Lower lobe of right lung (tissue), 2 donors: ENCODE data around the gene TIMP3. TPM values are rescaled to one million over a fixed set of nuclear protein-coding genes. Genes with fewer than 3 reads are reported as not detected.

Experiments used
- ATAC-seq, 2 donors: fragments of 200-7000 bp; cut with Tn5 transposase; one replicate each; pipeline ENCODE4 v1.9.1; 2020 to 2022; ENCODE audit warnings: mild to moderate bottlenecking in 2 of 2, moderate library complexity in 2 of 2
- DNase-seq: peaks from one replicate; pipeline ENCODE4 v3.0.0-alpha.2; 2020
- H3K27ac ChIP-seq: fragments of 200-600 bp; one replicate; pipeline ENCODE4 v1.8.0; 2022
- H3K27me3 ChIP-seq: fragments of 200-600 bp; one replicate; pipeline ENCODE4 v1.8.0; 2022; ENCODE audit warnings: low read depth
- H3K36me3 ChIP-seq: fragments of 200-600 bp; one replicate; pipeline ENCODE4 v1.8.0; 2022; ENCODE audit warnings: mild to moderate bottlenecking
- H3K4me1 ChIP-seq: fragments of 200-600 bp; one replicate; pipeline ENCODE4 v1.8.0; 2022
- H3K4me3 ChIP-seq: fragments of 200-600 bp; one replicate; pipeline ENCODE4 v1.8.0; 2022; ENCODE audit warnings: mild to moderate bottlenecking
- H3K9me3 ChIP-seq: fragments of 200-600 bp; one replicate; pipeline ENCODE4 v1.8.0; 2022
- CTCF ChIP-seq: fragments of 200-600 bp; IDR thresholded peaks from one replicate; pipeline ENCODE4 v1.8.0; 2022; ENCODE audit warnings: antibody characterized with exemption, mild to moderate bottlenecking
- intact Hi-C: fragments of 100-400 bp; cut with DNase I; formaldehyde crosslinking; loops from one replicate; pipeline ENCODE4 v1.11.0; 2022
- total RNA-seq: library from RNA; stranded (reverse); fragmentation: NEBNext Ultra II Directional; extraction: Animal tissue kit (Norgen Biotek cat#: 25700); gene quantifications from one replicate; pipeline ENCODE4 v1.2.1, GENCODE V29; 2021
- donor health status: DM: no; HTN: yes; CAD: no; lungs with severe emphysema.

TIMP3 gene
- total RNA-seq, 1 donor from 2014 or later = 390 TPM

GRCh38 chr22:32806296-32806695, 4.8 kb downstream of the TIMP3 start:
- TF ChIP-seq CTCF = no peak
- intact Hi-C loops = no loop called here
- peaks cover 47% of the 10 kb centered on the region for H3K4me1 ChIP-seq
- H3K27me3 ChIP-seq = peaks cover 12% of the 10 kb centered on the region
- ATAC-seq (no peak), DNase-seq (no peak)
- no peaks in the 10 kb centered on the region for H3K9me3 ChIP-seq
- H3K36me3 ChIP-seq = peaks cover 29% of the 10 kb centered on the region
- no peak overlapping the region for H3K27ac ChIP-seq
- peak overlapping the region; percentile 77 for H3K4me3 ChIP-seq

GRCh38 chr22:32808038-32808445, 6.5 kb downstream of the TIMP3 start:
- DNase-seq (no peak), ATAC-seq (no peak)
- intact Hi-C loops = no loop called here
- no peaks in the 10 kb centered on the region for H3K9me3 ChIP-seq
- peak overlapping the region; percentile 12 for H3K4me3 ChIP-seq
- H3K27me3 ChIP-seq = peaks cover 4% of the 10 kb centered on the region
- TF ChIP-seq CTCF = no peak
- no peak overlapping the region for H3K27ac ChIP-seq
- H3K36me3 ChIP-seq = peaks cover 29% of the 10 kb centered on the region
- peaks cover 63% of the 10 kb centered on the region for H3K4me1 ChIP-seq

GRCh38 chr22:32809786-32810554, 8.5 kb downstream of the TIMP3 start:
- no peak overlapping the region for H3K27ac ChIP-seq
- peaks cover 68% of the 10 kb centered on the region for H3K4me1 ChIP-seq
- intact Hi-C loops = no loop called here
- no peaks in the 10 kb centered on the region for H3K9me3 ChIP-seq
- ATAC-seq (no peak), DNase-seq (no peak)
- H3K4me3 ChIP-seq = no peak overlapping the region
- peaks cover 29% of the 10 kb centered on the region for H3K36me3 ChIP-seq
- no peaks in the 10 kb centered on the region for H3K27me3 ChIP-seq
- no peak for TF ChIP-seq CTCF

- peaks cover 74% of the 10 kb centered on the region for H3K4me1 ChIP-seq
- no peak overlapping the region for H3K27ac ChIP-seq
- no peaks in the 10 kb centered on the region for H3K9me3 ChIP-seq
- peaks cover 28% of the 10 kb centered on the region for H3K36me3 ChIP-seq
- DNase-seq (no peak), ATAC-seq (no peak)
- no peak overlapping the region for H3K4me3 ChIP-seq
- TF ChIP-seq CTCF = no peak
- no peaks in the 10 kb centered on the region for H3K27me3 ChIP-seq
- intact Hi-C loops = no loop called here
Observed at GRCh38 chr22:32810555-32811133, 9.1 kb downstream of the TIMP3 start.

- ATAC-seq = no peak
- Histone ChIP-seq H3K36me3 (peaks cover 32% of the 10 kb centered on the region), H3K4me1 (peaks cover 74% of the 10 kb centered on the region), H3K9me3 (no peaks in the 10 kb centered on the region), H3K27ac (no peak overlapping the region), H3K4me3 (no peak overlapping the region), H3K27me3 (no peaks in the 10 kb centered on the region)
- no peak for TF ChIP-seq CTCF
- intact Hi-C loops = no loop called here
- no peak for DNase-seq
Observed at GRCh38 chr22:32811788-32812545, 10.5 kb downstream of the TIMP3 start.
